ENCODE results near the gene MIER2.
"Not testable (repeated sequence)": the region's sequence is repeated elsewhere in the genome, so short reads cannot be mapped to it uniquely, and the experiment has no call there.

The MIER2 gene

GRCh38 chr19:344625-345319, at the start of gene MIER2:
Gene MIER2 (minus strand): TSS chr19:344796. CDS start chr19:344782, 14 bp downstream.
- peak; percentile 89 for DNase-seq
- CTCF ChIA-PET = no interaction called here
- peak within 1 kb of the TSS; percentile 80 for H3K4me3 Mint-ChIP-seq
- H3K36me3 Mint-ChIP-seq = peaks cover 10% of the 10 kb centered on the region
- H3K9me3 Mint-ChIP-seq = peaks cover 4% of the 10 kb centered on the region
- H3K4me1 Mint-ChIP-seq = peaks cover 45% of the 10 kb centered on the region
- H3K27ac Mint-ChIP-seq = peak within 1 kb of the TSS; percentile 78
- H3K27me3 Mint-ChIP-seq = peaks cover 12% of the 10 kb centered on the region

GRCh38 chr19:393560-393959, 49.0 kb upstream of the MIER2 start:
- Mint-ChIP-seq H3K27me3 (peaks cover 14% of the 10 kb centered on the region), H3K9me3 (peaks cover 27% of the 10 kb centered on the region)
- H3K4me3 Mint-ChIP-seq, CTCF ChIA-PET, H3K27ac Mint-ChIP-seq, DNase-seq, H3K36me3 Mint-ChIP-seq, H3K4me1 Mint-ChIP-seq: not testable (repeated sequence)

GRCh38 chr19:392375-392970, 47.9 kb upstream of the MIER2 start:
- CTCF ChIA-PET = no interaction called here

GRCh38 chr19:391726-392374, 47.3 kb upstream of the MIER2 start:
- DNase-seq = peak; percentile 1
- H3K27me3 Mint-ChIP-seq = peaks cover 25% of the 10 kb centered on the region
- H3K4me3 Mint-ChIP-seq = no peak overlapping the region
- no peak overlapping the region for H3K27ac Mint-ChIP-seq
- H3K36me3 Mint-ChIP-seq = peaks cover 4% of the 10 kb centered on the region
- CTCF ChIA-PET = no interaction called here
- H3K9me3 Mint-ChIP-seq = peaks cover 23% of the 10 kb centered on the region
- H3K4me1 Mint-ChIP-seq = no peaks in the 10 kb centered on the region

More at GRCh38 chr19:392375-392970, 47.9 kb upstream of the MIER2 start:
- H3K27me3 Mint-ChIP-seq = peaks cover 23% of the 10 kb centered on the region
- H3K4me3 Mint-ChIP-seq = no peak overlapping the region
- DNase-seq = peak; percentile 15
- no peak overlapping the region for H3K27ac Mint-ChIP-seq
- no peaks in the 10 kb centered on the region for H3K4me1 Mint-ChIP-seq
- H3K36me3 Mint-ChIP-seq = peaks cover 4% of the 10 kb centered on the region
- peaks cover 24% of the 10 kb centered on the region for H3K9me3 Mint-ChIP-seq

GRCh38 chr19:391207-391557, 46.6 kb upstream of the MIER2 start:
- DNase-seq = no peak
- CTCF ChIA-PET = no interaction called here
- H3K27ac Mint-ChIP-seq = no peak overlapping the region
- H3K4me3 Mint-ChIP-seq = no peak overlapping the region
- peaks cover 21% of the 10 kb centered on the region for H3K9me3 Mint-ChIP-seq
- peaks cover 4% of the 10 kb centered on the region for H3K36me3 Mint-ChIP-seq
- H3K27me3 Mint-ChIP-seq = peaks cover 32% of the 10 kb centered on the region
- H3K4me1 Mint-ChIP-seq = no peaks in the 10 kb centered on the region

GRCh38 chr19:390386-391206, 46.0 kb upstream of the MIER2 start:
- peaks cover 2% of the 10 kb centered on the region for H3K4me1 Mint-ChIP-seq
- no peak overlapping the region for H3K27ac Mint-ChIP-seq
- no peak for DNase-seq
- CTCF ChIA-PET = no interaction called here
- peaks cover 19% of the 10 kb centered on the region for H3K9me3 Mint-ChIP-seq
- H3K27me3 Mint-ChIP-seq = peaks cover 38% of the 10 kb centered on the region
- no peak overlapping the region for H3K4me3 Mint-ChIP-seq
- peaks cover 4% of the 10 kb centered on the region for H3K36me3 Mint-ChIP-seq

- CTCF ChIA-PET = no interaction called here
- peaks cover 2% of the 10 kb centered on the region for H3K4me1 Mint-ChIP-seq
- peaks cover 15% of the 10 kb centered on the region for H3K9me3 Mint-ChIP-seq
- H3K4me3 Mint-ChIP-seq = no peak overlapping the region
- peaks cover 4% of the 10 kb centered on the region for H3K36me3 Mint-ChIP-seq
- DNase-seq = no peak
- H3K27me3 Mint-ChIP-seq = peaks cover 45% of the 10 kb centered on the region
- no peak overlapping the region for H3K27ac Mint-ChIP-seq
These were observed 45.3 kb upstream of the MIER2 start for GRCh38 chr19:389935-390289.

- no peak overlapping the region for H3K27ac Mint-ChIP-seq
- peaks cover 50% of the 10 kb centered on the region for H3K27me3 Mint-ChIP-seq
- no peak overlapping the region for H3K4me3 Mint-ChIP-seq
- DNase-seq = no peak
- peaks cover 14% of the 10 kb centered on the region for H3K9me3 Mint-ChIP-seq
- peaks cover 2% of the 10 kb centered on the region for H3K4me1 Mint-ChIP-seq
- CTCF ChIA-PET = no interaction called here
- peaks cover 4% of the 10 kb centered on the region for H3K36me3 Mint-ChIP-seq
These were observed 44.8 kb upstream of the MIER2 start for GRCh38 chr19:389255-389934.

- Mint-ChIP-seq H3K9me3 (peaks cover 14% of the 10 kb centered on the region), H3K4me1 (peaks cover 4% of the 10 kb centered on the region), H3K27ac (no peak overlapping the region)
These were observed 44.1 kb upstream of the MIER2 start for GRCh38 chr19:388691-389090.

GRCh38 chr19:387777-388176, 43.2 kb upstream of the MIER2 start:
- no peak for DNase-seq
- peaks cover 66% of the 10 kb centered on the region for H3K27me3 Mint-ChIP-seq
- H3K27ac Mint-ChIP-seq = no peak overlapping the region
- CTCF ChIA-PET = no interaction called here
- peaks cover 7% of the 10 kb centered on the region for H3K9me3 Mint-ChIP-seq
- no peaks in the 10 kb centered on the region for H3K36me3 Mint-ChIP-seq
- H3K4me3 Mint-ChIP-seq = no peak overlapping the region
- peaks cover 11% of the 10 kb centered on the region for H3K4me1 Mint-ChIP-seq

More at GRCh38 chr19:388691-389090, 44.1 kb upstream of the MIER2 start:
- H3K27me3 Mint-ChIP-seq = peaks cover 57% of the 10 kb centered on the region
- CTCF ChIA-PET = no interaction called here
- peaks cover 4% of the 10 kb centered on the region for H3K36me3 Mint-ChIP-seq
- H3K4me3 Mint-ChIP-seq = no peak overlapping the region
- no peak for DNase-seq

GRCh38 chr19:386632-387301, 42.2 kb upstream of the MIER2 start:
- H3K36me3 Mint-ChIP-seq, H3K4me3 Mint-ChIP-seq, H3K9me3 Mint-ChIP-seq, H3K27ac Mint-ChIP-seq, DNase-seq, CTCF ChIA-PET: not testable (repeated sequence)
- peaks cover 14% of the 10 kb centered on the region for H3K4me1 Mint-ChIP-seq
- H3K27me3 Mint-ChIP-seq = peaks cover 74% of the 10 kb centered on the region

- CTCF ChIA-PET, H3K4me3 Mint-ChIP-seq, H3K27ac Mint-ChIP-seq, H3K9me3 Mint-ChIP-seq, DNase-seq, H3K36me3 Mint-ChIP-seq: not testable (repeated sequence)
- H3K4me1 Mint-ChIP-seq = peaks cover 14% of the 10 kb centered on the region
- H3K27me3 Mint-ChIP-seq = peaks cover 74% of the 10 kb centered on the region
These were observed 41.6 kb upstream of the MIER2 start for GRCh38 chr19:386189-386588.

- H3K4me1 Mint-ChIP-seq = peaks cover 14% of the 10 kb centered on the region
- CTCF ChIA-PET = interaction anchor here (3.1 kb wide), 1 partner anchor 126 kb away, joined by 14 read pairs; no protein-coding TSS in a partner anchor
- no peak for DNase-seq
- H3K9me3 Mint-ChIP-seq = no peaks in the 10 kb centered on the region
- H3K27me3 Mint-ChIP-seq = peaks cover 76% of the 10 kb centered on the region
- H3K27ac Mint-ChIP-seq = no peak overlapping the region
- no peak overlapping the region for H3K4me3 Mint-ChIP-seq
- H3K36me3 Mint-ChIP-seq = no peaks in the 10 kb centered on the region
These were observed 40.2 kb upstream of the MIER2 start for GRCh38 chr19:384799-385169.

Data from activated naive CD4-positive, alpha-beta T cell treated with anti-CD3 and anti-CD28 coated beads, Interleukin-2, amount 10 ng/mL, durations not matched to agents 7 days and 5 days (primary cell).